HG02642 (cell line): ENCODE results near the gene RAB30.

Experiments used
- ATAC-seq: cut with Tn5 transposase; IDR thresholded peaks from one replicate; pipeline ENCODE4 v1.9.1; 2021; ENCODE audit warnings: mild to moderate bottlenecking; ENCODE audit not compliant: unreplicated experiment, poor library complexity

RAB30 gene

GRCh38 chr11:83072350-83073242 lies 899 bp upstream of the RAB30 start:
- no peak for ATAC-seq

- no peak for ATAC-seq
These were observed 748 bp downstream of the RAB30 start for GRCh38 chr11:83070731-83071566.

- no peak for ATAC-seq
These were observed 1.5 kb downstream of the RAB30 start for GRCh38 chr11:83070044-83070701.

GRCh38 chr11:83069441-83070043 lies 2.2 kb downstream of the RAB30 start:
- no peak for ATAC-seq

- ATAC-seq, result no peak
These were observed 3.1 kb downstream of the RAB30 start for GRCh38 chr11:83068568-83068967.

- no peak for ATAC-seq
These were observed 7.7 kb downstream of the RAB30 start for GRCh38 chr11:83064011-83064410.

- ATAC-seq, result peak; percentile 68
These were observed 8.5 kb downstream of the RAB30 start for GRCh38 chr11:83063073-83063754.

- peak; percentile 72 for ATAC-seq
These were observed 9.8 kb downstream of the RAB30 start for GRCh38 chr11:83061883-83062282.

GRCh38 chr11:83060965-83061364 lies 10.7 kb downstream of the RAB30 start:
- ATAC-seq, result no peak

- ATAC-seq, result no peak
These were observed 14.0 kb downstream of the RAB30 start for GRCh38 chr11:83057721-83058120.

- no peak for ATAC-seq
These were observed 15.1 kb downstream of the RAB30 start for GRCh38 chr11:83056611-83057010.

GRCh38 chr11:83056204-83056603 lies 15.5 kb downstream of the RAB30 start:
- ATAC-seq, result no peak

GRCh38 chr11:83054904-83055380 lies 16.8 kb downstream of the RAB30 start:
- no peak for ATAC-seq

- ATAC-seq, result peak; percentile 71
These were observed 17.7 kb downstream of the RAB30 start for GRCh38 chr11:83054001-83054400.

GRCh38 chr11:83051760-83052671 lies 19.7 kb downstream of the RAB30 start:
- no peak for ATAC-seq

- no peak for ATAC-seq
These were observed 24.0 kb downstream of the RAB30 start for GRCh38 chr11:83047515-83048225.

- no peak for ATAC-seq
These were observed 25.0 kb downstream of the RAB30 start for GRCh38 chr11:83046621-83047172.
